ENCODE measurements around the gene KIF7. TPM values are rescaled to one million over a fixed set of nuclear protein-coding genes. Genes with fewer than 3 reads are reported as not detected.

The KIF7 gene, protein sequence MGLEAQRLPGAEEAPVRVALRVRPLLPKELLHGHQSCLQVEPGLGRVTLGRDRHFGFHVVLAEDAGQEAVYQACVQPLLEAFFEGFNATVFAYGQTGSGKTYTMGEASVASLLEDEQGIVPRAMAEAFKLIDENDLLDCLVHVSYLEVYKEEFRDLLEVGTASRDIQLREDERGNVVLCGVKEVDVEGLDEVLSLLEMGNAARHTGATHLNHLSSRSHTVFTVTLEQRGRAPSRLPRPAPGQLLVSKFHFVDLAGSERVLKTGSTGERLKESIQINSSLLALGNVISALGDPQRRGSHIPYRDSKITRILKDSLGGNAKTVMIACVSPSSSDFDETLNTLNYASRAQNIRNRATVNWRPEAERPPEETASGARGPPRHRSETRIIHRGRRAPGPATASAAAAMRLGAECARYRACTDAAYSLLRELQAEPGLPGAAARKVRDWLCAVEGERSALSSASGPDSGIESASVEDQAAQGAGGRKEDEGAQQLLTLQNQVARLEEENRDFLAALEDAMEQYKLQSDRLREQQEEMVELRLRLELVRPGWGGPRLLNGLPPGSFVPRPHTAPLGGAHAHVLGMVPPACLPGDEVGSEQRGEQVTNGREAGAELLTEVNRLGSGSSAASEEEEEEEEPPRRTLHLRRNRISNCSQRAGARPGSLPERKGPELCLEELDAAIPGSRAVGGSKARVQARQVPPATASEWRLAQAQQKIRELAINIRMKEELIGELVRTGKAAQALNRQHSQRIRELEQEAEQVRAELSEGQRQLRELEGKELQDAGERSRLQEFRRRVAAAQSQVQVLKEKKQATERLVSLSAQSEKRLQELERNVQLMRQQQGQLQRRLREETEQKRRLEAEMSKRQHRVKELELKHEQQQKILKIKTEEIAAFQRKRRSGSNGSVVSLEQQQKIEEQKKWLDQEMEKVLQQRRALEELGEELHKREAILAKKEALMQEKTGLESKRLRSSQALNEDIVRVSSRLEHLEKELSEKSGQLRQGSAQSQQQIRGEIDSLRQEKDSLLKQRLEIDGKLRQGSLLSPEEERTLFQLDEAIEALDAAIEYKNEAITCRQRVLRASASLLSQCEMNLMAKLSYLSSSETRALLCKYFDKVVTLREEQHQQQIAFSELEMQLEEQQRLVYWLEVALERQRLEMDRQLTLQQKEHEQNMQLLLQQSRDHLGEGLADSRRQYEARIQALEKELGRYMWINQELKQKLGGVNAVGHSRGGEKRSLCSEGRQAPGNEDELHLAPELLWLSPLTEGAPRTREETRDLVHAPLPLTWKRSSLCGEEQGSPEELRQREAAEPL (N-terminal part only)
- 3.2 to 5.0 TPM (median 4.3 TPM) in 5 replicates for total RNA-seq (2022; extraction: Qiagen RNA extraction; ENCODE audit: low read depth)

DNA sequence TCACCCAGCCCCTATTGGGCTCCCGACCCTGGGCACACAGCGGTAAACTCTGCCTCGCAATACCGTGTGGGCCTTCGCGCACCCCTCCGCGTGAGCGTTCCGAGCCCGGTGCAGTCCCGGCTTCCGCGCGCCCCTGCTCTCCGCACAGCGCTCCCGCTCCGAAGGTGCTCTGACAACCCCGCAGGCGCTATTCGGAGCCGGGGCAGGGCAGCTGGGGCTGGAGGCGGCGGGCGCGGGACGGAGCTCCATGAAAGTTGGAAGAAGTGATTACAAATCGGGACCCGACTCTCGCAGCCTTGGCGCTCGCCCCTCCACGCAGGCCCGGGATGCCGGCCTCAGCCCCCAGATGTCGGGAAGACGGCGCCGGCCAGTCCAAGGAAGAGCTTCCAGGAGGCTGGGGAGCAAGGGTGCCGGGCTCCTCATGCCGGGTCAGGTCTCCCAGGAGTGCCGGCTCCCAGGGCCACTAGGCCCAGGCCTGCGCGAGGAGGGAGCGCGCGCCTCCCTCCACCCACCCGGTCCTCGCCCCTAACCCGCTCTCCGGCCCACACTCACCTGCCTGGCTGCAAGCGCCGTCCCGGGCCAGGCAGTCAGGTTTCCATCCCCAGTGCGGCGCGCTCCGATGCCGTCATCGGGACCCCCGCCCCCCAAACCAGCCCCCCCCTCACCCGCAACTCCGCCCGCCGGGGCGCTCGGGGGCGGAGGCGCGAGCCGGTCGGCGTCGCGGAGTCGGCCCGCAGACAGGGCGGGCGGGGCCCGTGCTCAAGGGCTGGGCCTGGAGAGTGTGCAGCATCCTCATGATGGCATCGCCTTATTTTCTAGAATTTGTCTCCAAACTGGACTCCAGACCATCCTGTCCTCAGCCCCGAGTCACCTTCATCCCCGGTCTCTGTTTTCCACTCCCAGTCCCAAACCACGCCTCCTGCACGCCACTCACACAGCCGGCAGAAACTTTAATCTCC lies at the start of gene KIF7:
TSS of gene KIF7 (minus strand) at position 621 of the 959 bp plus-strand sequence. CDS start 2,537 bp downstream, outside the sequence.

DNA sequence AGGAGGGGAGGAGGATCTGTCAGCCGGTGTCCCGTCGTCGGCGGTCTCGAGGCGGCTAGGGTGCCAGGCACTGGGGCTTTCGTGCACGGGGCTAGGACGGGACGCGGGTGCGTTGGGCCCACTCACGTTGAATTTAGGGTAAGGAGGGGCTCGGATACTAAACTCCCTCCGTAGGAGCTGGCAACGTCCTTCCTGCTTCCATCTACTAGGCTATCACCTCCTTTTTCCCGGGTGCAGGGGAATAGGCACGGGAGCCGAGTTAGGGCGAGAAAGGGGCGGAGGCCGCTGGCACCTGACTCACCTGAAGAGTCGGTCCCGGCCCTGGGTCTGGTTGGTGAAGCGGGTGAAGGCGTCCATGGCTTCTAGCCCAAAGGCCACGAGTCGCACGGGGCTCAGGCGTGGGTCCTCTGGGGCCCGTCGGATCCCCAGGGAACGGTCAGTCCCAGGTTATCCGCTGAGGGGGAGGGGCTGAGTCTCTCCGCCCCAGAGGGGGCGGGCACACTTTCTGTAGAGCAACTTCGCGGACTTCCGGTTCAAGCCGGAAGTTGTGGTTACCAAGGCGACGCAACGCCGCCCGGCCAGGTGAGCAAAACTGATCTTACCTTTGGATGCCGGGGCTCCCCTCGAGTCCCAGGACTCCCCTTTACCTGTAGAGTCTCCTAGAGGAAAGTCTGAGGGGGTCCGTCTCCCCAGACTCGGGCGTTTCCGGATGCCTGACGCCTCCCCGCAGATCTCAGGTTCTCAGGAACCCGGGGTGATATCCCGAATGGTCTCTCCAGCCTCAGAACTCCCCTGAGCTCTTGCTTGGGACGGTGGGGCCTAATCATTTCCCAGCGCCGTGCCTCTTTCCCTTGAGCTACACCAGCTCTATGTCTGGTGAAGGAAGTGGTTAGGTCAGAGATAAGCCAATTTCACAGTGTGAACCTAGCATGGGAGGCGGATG lies 35.3 kb upstream of the KIF7 start, which contains the start of the genes PEX11A and WDR93:
TSS of gene PEX11A (minus strand) at position 479 of the 943 bp plus-strand sequence. CDS start at position 357, 122 bp downstream.
TSS of gene WDR93 (plus strand) at position 536 of the 943 bp plus-strand sequence. CDS start 10,936 bp downstream, outside the sequence.

DNA sequence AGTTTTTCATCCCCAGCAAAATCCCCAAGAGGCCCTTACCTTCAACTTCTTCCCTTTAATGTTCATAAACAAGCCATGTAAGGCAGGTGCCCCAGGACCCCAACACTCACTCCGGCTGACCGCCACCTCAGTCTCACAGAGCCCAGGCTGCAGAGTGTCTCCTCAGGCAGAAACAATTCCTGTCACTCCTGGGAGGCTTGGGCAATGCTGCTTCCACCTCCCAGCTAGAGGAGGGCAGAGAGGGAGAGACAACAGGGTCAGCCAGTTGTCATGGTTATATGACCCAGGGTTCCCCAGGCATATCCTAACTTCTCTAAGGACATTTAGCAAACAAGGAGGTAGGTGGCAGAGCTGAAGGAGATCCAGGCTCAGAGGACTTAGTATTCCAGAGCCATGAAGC lies 23.9 kb upstream of the KIF7 start, which contains the start of gene PLIN1:
TSS of gene PLIN1 (minus strand) at position 156 of the 400 bp plus-strand sequence. CDS start 1,878 bp downstream, outside the sequence.

Other genes starting within 250 kb of the KIF7 start
- 40.7 to 52.9 TPM (median 46.6 TPM) in 5 replicates for gene RHCG, start 158.9 kb downstream of the KIF7 start, total RNA-seq (2022; extraction: Qiagen RNA extraction; ENCODE audit: low read depth)
- 10.4 to 14.1 TPM (median 12.1 TPM) in 5 replicates for gene TICRR, start 80.0 kb downstream of the KIF7 start, total RNA-seq (2022; extraction: Qiagen RNA extraction; ENCODE audit: low read depth)
- 0.05 to 0.25 TPM (median 0.13 TPM) in 4 of 5 replicates, not detected in the other for gene PLIN1, start 23.9 kb upstream of the KIF7 start, total RNA-seq (2022; extraction: Qiagen RNA extraction; ENCODE audit: low read depth)
- 8.4 to 10.1 TPM (median 8.8 TPM) in 5 replicates for gene PEX11A, start 35.3 kb upstream of the KIF7 start, total RNA-seq (2022; extraction: Qiagen RNA extraction; ENCODE audit: low read depth)
- 0.10 to 0.19 TPM (median 0.18 TPM) in 5 replicates for gene WDR93, start 35.3 kb upstream of the KIF7 start, total RNA-seq (2022; extraction: Qiagen RNA extraction; ENCODE audit: low read depth)
- gene MESP1, start 95.8 kb upstream of the KIF7 start, total RNA-seq (2022; extraction: Qiagen RNA extraction; ENCODE audit: low read depth) = 1.7 to 7.3 TPM (median 5.2 TPM) in 5 replicates
- gene MESP2, start 120.9 kb upstream of the KIF7 start, total RNA-seq (2022; extraction: Qiagen RNA extraction; ENCODE audit: low read depth) = 0.30 to 0.47 TPM (median 0.41 TPM) in 5 replicates
- gene ANPEP, start 159.4 kb upstream of the KIF7 start, total RNA-seq (2022; extraction: Qiagen RNA extraction; ENCODE audit: low read depth) = 73.4 to 91.5 TPM (median 77.1 TPM) in 5 replicates
- gene AP3S2, start 238.5 kb upstream of the KIF7 start, total RNA-seq (2022; extraction: Qiagen RNA extraction; ENCODE audit: low read depth) = 35.8 to 75.1 TPM (median 40.8 TPM) in 5 replicates